Mesodermal cell (in vitro differentiated cells): Measurements from ENCODE around the gene FAM32A.

Source experiments
- H3K27ac ChIP-seq: 2 replicates; pipeline ENCODE4 v1.7.0; 2013; ENCODE audit warnings: mild to moderate bottlenecking, low read depth, low read length, moderate library complexity; ENCODE audit not compliant: severe bottlenecking
- H3K36me3 ChIP-seq: 2 replicates; pipeline ENCODE4 v1.7.1; 2013; ENCODE audit warnings: mild to moderate bottlenecking, low read length, moderate library complexity; ENCODE audit not compliant: control insufficient read depth, insufficient read depth
- H3K4me1 ChIP-seq: one replicate; pipeline ENCODE4 v1.7.1; 2013; ENCODE audit warnings: mild to moderate bottlenecking, low read length; ENCODE audit not compliant: insufficient read depth, control insufficient read depth, poor library complexity, severe bottlenecking
- H3K4me3 ChIP-seq: 2 replicates; pipeline ENCODE4 v1.7.0; 2013; ENCODE audit warnings: low read length, control low read depth, mild to moderate bottlenecking; ENCODE audit not compliant: insufficient read depth, poor library complexity, severe bottlenecking; ENCODE audit errors: extremely low read depth
- H3K9me3 ChIP-seq: 2 replicates; pipeline ENCODE4 v1.7.1; 2013; ENCODE audit warnings: mild to moderate bottlenecking, low read length, moderate library complexity; ENCODE audit not compliant: control insufficient read depth
- WGBS, 2 experiments: methylation state at CpG; one replicate each; pipeline ENCODE4 v1.1.5; 2013; ENCODE audit warnings: missing lambda C conversion rate in 2 of 2; ENCODE audit not compliant: insufficient coverage in 2 of 2; 5-methylcytosine and 5-hydroxymethylcytosine counted together

The FAM32A gene

GRCh38 chr19:16233836-16234551 is 48.8 kb downstream of the FAM32A start:
- WGBS, 2 experiments, result 94 to 96% methylated on average over 14 to 18 of the region's 19 CpGs

GRCh38 chr19:16234552-16235445 is 49.6 kb downstream of the FAM32A start:
- 94% methylated on average over 34 to 35 of the region's 41 CpGs for WGBS, 2 experiments
- H3K4me1 ChIP-seq, result no peaks in the 10 kb centered on the region
- H3K27ac ChIP-seq, result no peak overlapping the region
- peaks cover 57% of the 10 kb centered on the region for H3K36me3 ChIP-seq
- no peak overlapping the region for H3K4me3 ChIP-seq
- no peaks in the 10 kb centered on the region for H3K9me3 ChIP-seq

More at GRCh38 chr19:16233836-16234551, 48.8 kb downstream of the FAM32A start:
- Histone ChIP-seq H3K4me3 (no peak overlapping the region), H3K9me3 (no peaks in the 10 kb centered on the region), H3K27ac (no peak overlapping the region), H3K36me3 (peaks cover 65% of the 10 kb centered on the region), H3K4me1 (no peaks in the 10 kb centered on the region)

DNA sequence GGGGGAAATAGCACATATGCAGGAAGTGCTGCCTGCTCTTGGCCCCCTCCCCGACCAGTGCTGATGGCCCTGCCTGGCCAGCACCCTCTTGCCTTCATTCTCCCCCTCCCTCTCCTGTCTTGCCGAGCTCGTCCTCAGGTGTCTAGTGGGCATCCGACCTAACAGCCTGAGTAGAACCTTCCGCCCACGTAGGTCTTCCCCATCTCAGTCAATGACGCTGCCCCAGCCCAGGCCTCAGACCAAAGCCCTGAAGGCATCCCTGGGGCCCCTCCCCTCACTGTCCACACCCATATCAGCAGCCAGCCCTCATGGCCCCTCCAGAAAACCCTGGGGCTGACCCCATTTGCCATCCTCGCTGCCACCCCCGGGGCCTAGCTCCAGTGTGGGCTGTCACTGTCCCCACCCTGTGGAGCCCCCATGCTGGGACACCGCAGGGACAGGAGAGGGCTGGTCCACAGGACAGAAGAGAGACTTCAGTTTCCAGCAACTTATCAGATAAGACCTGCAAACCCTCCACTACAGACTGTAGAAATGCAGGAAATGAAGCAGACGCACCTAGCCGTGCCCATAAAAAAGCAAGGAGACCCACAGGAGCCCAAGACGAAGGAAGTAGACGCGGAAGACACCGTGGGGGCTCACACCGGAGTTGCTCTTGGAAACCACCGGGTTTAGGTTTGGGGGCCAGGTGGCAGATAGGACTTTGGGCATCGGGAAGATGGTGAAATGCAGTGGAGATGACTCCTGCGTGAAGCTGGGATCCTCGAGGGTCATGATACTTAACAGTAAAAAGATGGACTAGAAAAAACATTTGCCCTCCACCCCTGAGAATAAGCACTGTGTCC is 50.8 kb downstream of the FAM32A start:
- Histone ChIP-seq H3K36me3 (peaks cover 47% of the 10 kb centered on the region), H3K27ac (no peak overlapping the region), H3K4me3 (no peak overlapping the region), H3K9me3 (no peaks in the 10 kb centered on the region), H3K4me1 (no peaks in the 10 kb centered on the region)
- WGBS, 2 experiments, result 92 to 95% methylated on average over 13 to 19 of the region's 21 CpGs
